Measurements from ENCODE around the gene PDIA3. TPM values are rescaled to one million over a fixed set of nuclear protein-coding genes. Genes with fewer than 3 reads are reported as not detected.
A peak's percentile ranks its signal among the peaks of the same experiment; 100 is the strongest.

The PDIA3 gene
- total RNA-seq, 1 donor from 2014 or later: 194 TPM

- ATAC-seq (peak; percentile 1), DNase-seq (ENCODE audit: low spot score) (no peak)
- intact Hi-C loops (cut with DNase I): no loop called here
These were observed 29.2 kb downstream of the PDIA3 start for GRCh38 chr15:43775411-43775965.

- intact Hi-C loops (cut with DNase I): no loop called here
- DNase-seq (ENCODE audit: low spot score) (no peak), ATAC-seq (peak; percentile 25)
These were observed 30.0 kb downstream of the PDIA3 start for GRCh38 chr15:43776101-43776717.

- ATAC-seq (peak; percentile 90), DNase-seq (ENCODE audit: low spot score) (peak; percentile 87)
- intact Hi-C loops (cut with DNase I): no loop called here
These were observed 30.6 kb downstream of the PDIA3 start, which contains the start of gene ELL3 for GRCh38 chr15:43776718-43777266. TSS of gene ELL3 (minus strand) at chr15:43776966. CDS start at chr15:43776901, 65 bp downstream.

GRCh38 chr15:43777267-43777914, 31.2 kb downstream of the PDIA3 start:
- intact Hi-C loops (cut with DNase I): no loop called here
- DNase-seq (ENCODE audit: low spot score) (peak; percentile 88), ATAC-seq (peak; percentile 87)

- DNase-seq (ENCODE audit: low spot score): no peak
- ATAC-seq: no peak
- intact Hi-C loops (cut with DNase I): no loop called here
These were observed 32.8 kb downstream of the PDIA3 start for GRCh38 chr15:43779016-43779415.

GRCh38 chr15:43789409-43789808, 43.2 kb downstream of the PDIA3 start:
- intact Hi-C loops (cut with DNase I): no loop called here
- ATAC-seq (no peak), DNase-seq (ENCODE audit: low spot score) (no peak)

GRCh38 chr15:43791993-43792760, 45.9 kb downstream of the PDIA3 start, which contains the start of gene SERF2:
TSS of gene SERF2 (plus strand) at chr15:43792320. CDS start at chr15:43792377, 57 bp downstream.
- DNase-seq (ENCODE audit: low spot score) (peak; percentile 100), ATAC-seq (peak; percentile 98)
- intact Hi-C loops (cut with DNase I): no loop called here

GRCh38 chr15:43792761-43793476, 46.7 kb downstream of the PDIA3 start:
- intact Hi-C loops (cut with DNase I): no loop called here
- no peak for DNase-seq (ENCODE audit: low spot score)
- peak; percentile 2 for ATAC-seq

GRCh38 chr15:43793647-43794046, 47.4 kb downstream of the PDIA3 start:
- ATAC-seq: no peak
- intact Hi-C loops (cut with DNase I): no loop called here
- DNase-seq (ENCODE audit: low spot score): no peak

GRCh38 chr15:43794269-43795037, 48.2 kb downstream of the PDIA3 start:
- DNase-seq (ENCODE audit: low spot score): no peak

GRCh38 chr15:43795197-43795596, 49.0 kb downstream of the PDIA3 start:
- ATAC-seq: no peak
- DNase-seq (ENCODE audit: low spot score): no peak
- intact Hi-C loops (cut with DNase I): no loop called here

More at GRCh38 chr15:43794269-43795037, 48.2 kb downstream of the PDIA3 start:
- intact Hi-C loops (cut with DNase I): no loop called here
- no peak for ATAC-seq

GRCh38 chr15:43795997-43796396, 49.8 kb downstream of the PDIA3 start:
- no peak for ATAC-seq
- intact Hi-C loops (cut with DNase I): no loop called here
- no peak for DNase-seq (ENCODE audit: low spot score)

GRCh38 chr15:43796566-43796965, 50.3 kb downstream of the PDIA3 start:
- no peak for ATAC-seq
- intact Hi-C loops (cut with DNase I): no loop called here
- DNase-seq (ENCODE audit: low spot score): no peak

- DNase-seq (ENCODE audit: low spot score): no peak
- no peak for ATAC-seq
These were observed 53.1 kb downstream of the PDIA3 start for GRCh38 chr15:43799209-43799944.

GRCh38 chr15:43799945-43800285, 53.7 kb downstream of the PDIA3 start, which contains the start of gene SERINC4:
TSS of gene SERINC4 (minus strand) at chr15:43800220. CDS start at chr15:43799986, 234 bp downstream.
- ATAC-seq: peak; percentile 18
- DNase-seq (ENCODE audit: low spot score): no peak
- intact Hi-C loops (cut with DNase I): no loop called here

More at GRCh38 chr15:43799209-43799944, 53.1 kb downstream of the PDIA3 start:
- intact Hi-C loops (cut with DNase I): no loop called here

GRCh38 chr15:43800286-43801141, 54.3 kb downstream of the PDIA3 start, which contains the start of gene HYPK:
TSS of gene HYPK (plus strand) at chr15:43800599. CDS start at chr15:43800623, 24 bp downstream.
- DNase-seq (ENCODE audit: low spot score) (peak; percentile 96), ATAC-seq (peak; percentile 97)
- intact Hi-C loops (cut with DNase I): no loop called here

Data from sciatic nerve (tissue), 2 donors.